NCI-H2196 (cell line): ENCODE results near the gene LRRN1.
"Not testable (repeated sequence)": the region's sequence is repeated elsewhere in the genome, so short reads cannot be mapped to it uniquely, and the experiment has no call there.

Experiments used
- DNase-seq: peaks from one replicate; lab custom pipeline; 2025; ENCODE audit not compliant: unreplicated experiment; lab: John Stamatoyannopoulos, UW

LRRN1 gene

DNA sequence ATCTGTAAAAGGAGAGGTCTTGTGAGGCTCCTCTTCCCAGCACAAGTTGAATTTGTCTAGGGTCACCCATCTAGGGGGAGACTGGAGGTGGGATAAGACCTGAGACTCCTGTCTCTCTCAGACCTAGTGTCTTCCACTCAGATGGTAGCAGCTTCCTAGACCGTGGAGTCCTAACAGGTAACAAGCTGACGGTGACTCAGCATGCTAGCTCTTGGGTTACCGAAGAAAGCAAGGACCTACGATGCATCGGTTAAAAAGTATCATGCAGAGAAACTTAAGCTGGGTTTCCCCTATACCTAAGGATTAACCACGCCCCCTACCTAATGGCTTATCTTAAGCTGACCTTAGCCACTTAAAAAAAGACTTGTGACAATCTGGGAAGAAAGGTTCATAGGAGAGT, 7.6 kb downstream of the LRRN1 start:
- DNase-seq: no peak

DNA sequence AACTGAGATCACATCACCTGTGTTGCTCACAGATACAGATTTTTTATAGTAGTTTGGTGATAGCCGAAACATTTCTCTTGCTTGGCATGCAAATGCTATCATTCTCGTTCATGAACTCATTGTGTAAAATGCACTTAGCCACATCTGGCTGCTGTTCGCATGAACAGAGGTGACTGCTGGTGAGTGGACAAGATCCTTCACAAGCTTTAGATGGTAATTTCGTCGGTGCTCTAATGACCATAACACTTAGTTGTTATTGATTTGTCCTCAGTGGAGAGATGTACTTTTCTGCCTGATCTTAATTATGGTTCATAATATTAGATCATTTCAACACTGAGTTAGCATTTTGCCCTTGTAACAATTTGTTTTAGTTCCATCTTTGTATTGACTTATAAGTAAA, 13.8 kb downstream of the LRRN1 start:
- DNase-seq: no peak

DNA sequence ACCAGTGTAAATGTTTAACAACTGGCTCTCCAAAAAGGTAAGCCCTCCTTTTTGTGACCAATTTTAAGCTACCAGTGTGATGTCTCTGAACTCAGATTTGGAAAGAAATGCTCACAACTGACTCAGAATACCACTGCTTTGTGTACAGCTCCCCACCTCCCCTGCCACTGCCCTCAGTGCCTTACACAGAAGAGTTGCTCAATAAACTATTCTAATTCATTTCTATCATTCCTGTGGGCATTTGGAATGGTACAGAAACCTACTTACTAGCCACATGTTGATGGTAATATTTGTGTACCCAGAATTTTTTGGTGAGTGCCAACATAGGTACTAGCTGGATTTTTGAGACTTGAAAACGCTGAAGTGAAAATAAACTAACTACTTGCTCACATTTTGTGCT, 16.0 kb downstream of the LRRN1 start:
- no peak for DNase-seq

DNA sequence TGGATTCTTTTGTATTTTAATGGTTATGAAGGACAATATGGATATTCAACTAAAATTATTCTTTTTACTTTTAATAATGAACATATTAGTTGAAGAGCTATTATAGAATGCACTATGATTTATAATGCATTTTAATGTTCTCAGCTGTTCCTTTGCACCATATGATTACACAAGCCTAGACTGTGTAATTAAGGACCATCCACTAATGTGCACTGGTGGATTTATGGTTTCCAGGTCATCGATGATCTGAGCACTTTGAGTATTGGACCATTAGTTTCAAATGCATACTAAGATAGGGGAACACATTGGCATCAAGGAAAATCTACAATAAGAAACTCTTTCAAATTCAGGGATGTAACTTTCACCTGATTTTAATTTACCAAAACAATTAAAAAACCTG, 16.8 kb downstream of the LRRN1 start:
- DNase-seq: no peak

DNA sequence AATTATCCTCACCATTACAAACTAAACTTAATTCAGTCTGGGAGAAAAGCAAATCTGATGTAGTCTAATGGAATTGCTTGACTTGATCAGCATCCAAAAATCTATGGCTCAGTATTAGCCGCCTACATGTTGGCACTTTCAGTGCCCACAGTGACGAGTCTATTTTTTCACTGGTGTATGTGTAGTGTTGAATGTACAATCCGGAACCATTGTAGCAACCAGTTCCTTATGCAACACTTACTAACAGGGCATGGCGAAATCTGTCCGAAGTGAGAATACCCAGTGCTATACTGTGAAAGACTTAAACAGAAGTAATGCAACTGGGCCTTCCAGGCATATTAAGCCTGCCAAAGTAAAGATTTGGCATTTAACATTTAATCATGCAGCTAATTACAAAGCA, 18.6 kb downstream of the LRRN1 start:
- no peak for DNase-seq

DNA sequence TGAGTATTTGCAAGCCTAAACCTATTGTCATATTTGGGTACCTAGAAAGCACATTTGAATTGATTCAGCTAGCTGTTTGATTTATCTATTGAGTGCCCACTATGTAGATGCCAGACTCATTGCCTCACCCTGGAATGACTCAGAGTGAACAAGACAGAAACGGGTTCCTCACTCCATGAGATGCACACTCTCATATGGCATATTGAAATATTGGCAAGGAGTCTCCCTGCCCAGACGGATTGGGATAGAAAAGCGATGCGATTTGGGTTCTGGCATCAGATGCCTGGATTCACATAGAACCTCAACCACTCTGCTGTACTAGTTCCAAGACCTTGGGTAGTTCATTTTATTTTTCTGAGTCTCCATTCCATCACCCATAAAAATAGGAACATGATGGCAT, 22.5 kb downstream of the LRRN1 start:
- no peak for DNase-seq

DNA sequence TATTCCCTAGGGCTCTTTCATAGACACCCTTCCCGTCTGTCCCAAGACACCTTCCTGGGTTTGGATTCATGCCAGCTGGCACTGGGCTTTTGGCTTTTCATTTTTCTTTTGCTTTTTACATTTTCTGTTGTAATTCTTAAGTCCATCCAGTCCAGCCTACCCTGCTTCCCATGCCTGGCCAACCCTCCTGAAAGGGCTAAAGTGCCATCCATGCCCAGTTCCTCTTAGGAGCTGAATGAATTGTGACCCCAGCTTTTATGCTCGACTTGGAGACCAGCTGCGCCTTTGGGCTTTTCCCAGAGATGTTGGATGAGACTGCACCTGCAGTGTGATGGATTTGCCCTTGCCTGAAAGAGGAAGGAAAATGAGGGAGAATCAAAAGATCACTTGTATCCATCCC, 25.8 kb downstream of the LRRN1 start:
- no peak for DNase-seq

DNA sequence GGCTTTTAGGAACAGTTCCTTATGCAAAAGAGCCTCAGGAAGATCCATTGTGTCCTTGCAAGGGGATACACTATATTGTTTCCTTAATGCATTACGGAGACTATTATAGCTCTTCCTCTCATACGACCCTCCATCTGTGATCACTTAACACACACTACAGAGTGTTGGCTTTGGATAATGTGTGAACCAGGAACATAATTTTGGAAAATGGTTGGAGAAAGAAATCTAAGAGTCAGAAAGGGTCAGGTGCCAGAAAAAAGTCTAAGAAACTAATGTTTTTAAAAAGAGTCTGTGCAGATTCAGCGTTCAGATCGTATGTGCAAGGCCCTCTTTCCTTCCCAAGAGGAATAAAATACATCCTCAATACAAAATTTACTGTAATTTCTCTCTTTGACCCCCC, 27.3 kb downstream of the LRRN1 start:
- DNase-seq: no peak

DNA sequence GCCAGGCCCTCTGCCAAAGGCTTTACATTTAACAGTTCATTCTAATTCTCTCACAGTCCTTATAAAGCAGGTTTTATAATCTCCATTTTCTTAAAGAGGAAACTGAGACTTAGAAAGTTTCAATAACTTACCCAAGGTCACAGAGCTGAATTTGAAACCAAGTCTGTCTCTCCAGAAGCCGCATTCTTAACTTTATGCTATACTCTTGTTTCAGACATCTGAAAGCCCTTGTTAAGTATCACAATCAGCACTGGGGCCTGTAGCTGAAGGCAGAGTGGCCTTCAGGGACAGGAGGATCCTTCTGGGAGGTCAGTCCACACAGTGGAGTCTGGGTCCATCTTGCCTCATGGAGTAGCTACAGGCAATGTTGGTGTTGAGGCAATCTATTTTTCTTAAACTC, 27.9 kb downstream of the LRRN1 start:
- no peak for DNase-seq

DNA sequence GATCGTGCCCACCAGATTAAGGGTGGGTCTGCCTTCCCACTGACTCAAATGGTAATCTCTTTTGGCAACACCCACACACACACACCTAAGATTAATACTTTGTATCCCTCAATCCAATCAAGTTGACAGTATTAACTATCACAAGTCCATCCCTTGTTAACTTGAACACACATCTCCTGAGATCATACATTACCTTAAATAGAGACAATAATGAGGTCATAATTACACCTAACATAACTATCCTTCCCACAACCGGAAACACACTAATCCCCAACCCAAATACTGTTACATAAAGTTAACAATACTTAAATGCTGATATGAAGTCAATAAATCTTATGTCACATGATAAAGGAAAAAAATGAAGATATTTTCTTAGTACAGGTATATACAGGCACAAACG, 29.2 kb downstream of the LRRN1 start:
- DNase-seq: not testable (repeated sequence)

DNA sequence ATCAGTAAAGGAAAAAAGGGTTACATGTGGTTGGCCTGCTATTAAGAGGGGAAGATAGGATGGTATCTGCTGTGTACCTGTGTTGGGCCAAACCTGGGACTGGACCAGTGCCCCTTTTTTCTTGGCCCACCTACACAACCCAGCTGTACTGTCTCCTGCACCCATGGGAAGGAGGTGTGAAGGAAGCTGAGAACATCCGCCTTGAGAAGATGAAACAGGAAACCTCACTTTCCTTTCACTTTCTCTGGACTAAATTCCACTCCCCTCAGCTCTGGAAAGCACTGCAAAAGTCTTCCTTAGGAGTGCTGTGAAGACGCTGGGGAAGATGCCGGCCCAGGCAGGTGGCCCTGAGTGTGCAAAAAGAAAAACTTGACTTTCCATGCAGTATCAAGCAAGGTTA, 37.6 kb downstream of the LRRN1 start:
- DNase-seq: no peak

DNA sequence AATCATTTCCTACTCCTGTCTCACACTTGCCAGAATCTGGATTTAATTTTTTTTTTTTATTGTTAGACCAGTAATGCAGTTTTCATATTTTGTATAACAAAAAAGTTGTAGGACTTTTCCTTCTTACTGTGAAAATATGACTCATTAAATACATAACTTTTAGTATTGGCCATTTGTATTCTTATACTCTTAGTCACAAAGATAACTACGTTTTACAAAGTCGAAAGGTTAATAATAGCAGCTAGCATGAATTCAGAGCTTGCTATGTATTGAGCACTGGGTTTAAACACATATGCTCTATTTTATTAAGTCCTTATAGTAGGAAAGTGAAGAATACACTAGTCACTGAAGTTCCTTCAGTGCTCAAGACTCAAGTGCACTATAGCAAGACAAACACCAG, 43.1 kb downstream of the LRRN1 start:
- DNase-seq: no peak

DNA sequence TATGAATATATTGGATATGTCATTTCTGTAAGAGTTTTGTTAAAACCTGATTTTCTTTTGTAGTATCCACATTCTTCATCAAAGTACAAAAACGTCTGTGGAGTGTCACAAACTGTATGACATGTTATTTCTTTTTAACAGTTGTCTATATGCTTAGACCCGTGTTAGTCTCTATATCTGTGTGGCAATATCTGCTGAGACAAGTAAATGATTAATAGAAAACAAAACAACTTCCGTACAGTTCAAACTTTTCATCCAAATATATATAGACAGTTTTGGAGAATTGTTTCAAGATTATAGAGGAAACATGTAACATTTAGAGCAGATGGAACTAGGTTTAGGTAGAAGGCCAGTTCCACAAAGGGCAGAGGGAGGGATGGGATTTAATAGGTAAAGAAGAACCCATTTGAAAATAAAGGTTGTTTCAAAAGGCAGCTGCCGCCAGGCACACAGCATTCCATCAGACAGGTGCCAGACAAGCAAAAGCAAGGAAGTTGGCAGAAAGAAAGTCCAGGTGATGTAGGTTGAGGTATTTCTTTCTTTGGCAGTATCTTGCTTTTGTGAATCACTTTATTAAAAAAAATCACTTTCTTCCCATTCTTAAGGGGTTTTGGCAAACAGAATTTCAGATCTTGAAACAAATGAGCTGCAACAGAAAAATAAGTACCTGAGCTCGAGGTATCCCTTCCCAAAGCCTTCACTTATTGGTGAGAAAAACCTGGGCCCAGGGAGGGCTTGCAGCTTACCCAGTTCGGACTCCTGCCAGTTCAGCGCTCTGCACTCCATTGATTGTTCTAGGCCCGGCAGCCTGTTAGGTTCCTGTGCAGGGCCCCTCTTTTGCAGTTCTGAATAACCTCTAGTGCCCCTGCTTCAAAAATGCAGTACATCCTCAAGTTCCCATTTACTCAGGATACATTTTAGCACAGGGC, 49.0 kb downstream of the LRRN1 start:
- no peak for DNase-seq

DNA sequence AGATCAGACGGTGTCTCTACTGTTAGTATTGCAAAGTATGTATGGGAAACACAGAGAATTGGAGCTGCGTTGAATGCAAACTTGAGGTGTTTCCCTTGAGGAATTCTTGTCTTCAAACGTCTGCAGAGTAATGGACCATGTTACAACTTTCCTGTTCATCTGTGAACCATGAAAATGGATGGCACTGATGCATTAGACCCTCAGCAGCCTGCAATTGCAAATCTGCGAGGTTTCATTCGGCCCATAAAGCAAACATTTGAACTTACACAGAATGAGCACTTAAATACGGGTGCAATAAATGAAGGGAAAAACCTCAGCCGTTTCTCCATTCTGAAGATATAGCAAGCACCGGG, 49.7 kb downstream of the LRRN1 start:
- no peak for DNase-seq

DNA sequence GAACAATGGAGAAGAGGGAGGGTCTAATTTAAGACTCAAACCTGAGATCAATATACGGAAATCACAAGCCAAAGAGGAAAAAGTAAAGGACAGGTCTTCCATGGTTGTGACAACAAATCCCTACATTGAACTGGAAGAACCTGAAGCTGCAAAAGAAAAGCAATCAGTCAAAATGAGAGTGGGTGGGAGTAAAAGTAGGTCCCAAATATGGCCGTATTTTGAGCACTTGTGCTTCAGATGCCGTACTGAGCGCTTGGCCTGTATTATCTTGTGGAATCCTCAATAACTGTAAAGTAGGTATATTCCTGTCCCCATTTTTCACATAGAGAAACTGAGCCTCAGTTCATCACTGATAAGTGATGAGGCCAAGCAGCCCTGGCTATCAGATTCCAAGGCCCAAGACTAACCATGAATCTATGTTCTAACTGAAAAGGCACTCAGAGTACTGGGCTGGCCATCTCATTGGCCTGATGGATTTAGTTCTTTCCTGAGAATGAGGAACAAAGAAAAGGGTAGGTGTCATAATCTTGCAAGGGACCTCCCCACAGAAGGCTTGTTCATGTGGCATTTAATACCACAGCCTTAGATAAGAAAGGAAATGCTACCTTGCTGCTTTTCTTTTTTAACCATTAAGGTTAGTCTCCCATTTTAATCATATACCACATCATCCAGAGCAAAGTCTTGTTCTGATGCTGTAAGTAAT, 52.5 kb downstream of the LRRN1 start:
- DNase-seq: no peak

DNA sequence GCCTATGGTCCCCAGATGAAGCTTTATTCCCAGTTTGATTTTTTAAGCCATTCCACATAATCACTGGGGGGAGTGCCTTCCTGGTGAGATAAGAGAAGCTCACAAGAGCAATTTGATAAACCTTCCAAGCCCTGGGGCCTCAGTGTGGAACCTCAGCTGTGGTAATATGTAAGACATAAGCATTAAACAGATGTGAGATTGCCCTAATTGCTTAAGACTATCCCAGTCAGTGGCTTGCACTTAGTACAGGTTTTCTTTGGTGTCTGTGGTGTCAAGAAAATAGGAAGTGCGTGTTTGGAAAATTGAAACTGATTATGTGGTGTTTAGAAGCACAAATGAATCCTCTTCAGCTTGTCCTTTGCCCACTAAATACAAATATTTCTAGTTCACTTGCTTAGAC, 54.3 kb downstream of the LRRN1 start:
- no peak for DNase-seq

DNA sequence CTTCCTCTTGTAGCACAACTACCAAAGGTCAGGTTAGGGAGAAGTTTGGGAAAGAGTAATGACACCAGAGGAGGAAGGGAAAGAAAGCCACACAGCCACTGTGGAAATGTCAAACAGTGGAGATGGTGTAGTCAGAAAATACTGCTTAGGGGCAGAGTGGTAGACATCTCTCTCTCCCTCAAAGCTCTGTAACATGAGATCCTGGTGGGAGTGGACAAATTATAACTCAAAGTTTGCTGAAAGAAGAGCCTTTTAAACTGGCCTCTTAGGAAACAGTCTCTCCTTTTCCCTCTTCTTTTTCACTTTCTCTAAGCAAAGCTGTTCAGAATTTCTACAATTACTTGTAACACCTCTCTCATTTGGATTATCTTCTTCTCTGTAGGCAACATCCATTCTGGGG, 55.8 kb downstream of the LRRN1 start:
- DNase-seq: no peak

DNA sequence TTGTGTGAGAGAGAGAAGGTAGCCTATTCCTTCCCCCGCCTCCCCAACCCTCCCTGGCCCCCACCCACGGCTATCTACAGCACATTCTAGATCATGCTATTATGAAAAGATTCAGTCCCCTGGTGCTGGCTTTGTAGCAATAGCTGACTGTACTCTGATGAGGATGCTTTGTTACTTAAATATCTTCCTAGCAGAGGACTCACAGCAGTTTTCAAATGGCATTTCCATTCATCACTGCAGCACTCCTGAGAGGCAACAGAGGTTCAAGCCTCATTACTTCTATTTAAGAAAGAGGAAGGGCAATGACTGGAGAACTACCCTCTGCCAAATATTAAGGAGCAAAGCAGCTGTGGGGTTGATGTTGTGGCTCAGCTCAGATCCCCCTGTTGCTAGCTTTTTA, 61.0 kb downstream of the LRRN1 start:
- no peak for DNase-seq

DNA sequence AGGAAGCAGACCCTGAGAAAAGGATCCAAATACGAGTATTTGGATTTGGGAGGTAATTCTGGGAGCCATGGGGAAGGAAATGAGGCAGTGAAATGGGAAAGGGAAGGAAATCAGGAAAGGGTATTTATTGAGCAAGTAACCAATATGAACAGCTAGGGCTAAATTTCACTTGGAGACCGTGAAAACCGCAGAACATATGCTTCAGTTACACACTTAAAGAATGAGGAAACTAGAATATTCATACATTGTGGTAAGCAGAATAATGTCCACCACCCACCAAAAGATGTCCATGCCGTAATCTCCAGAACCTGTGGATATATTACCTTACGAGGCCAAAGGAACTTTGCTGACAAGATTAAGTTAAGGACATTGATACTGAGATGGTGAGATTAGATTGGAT, 63.3 kb downstream of the LRRN1 start:
- no peak for DNase-seq

DNA sequence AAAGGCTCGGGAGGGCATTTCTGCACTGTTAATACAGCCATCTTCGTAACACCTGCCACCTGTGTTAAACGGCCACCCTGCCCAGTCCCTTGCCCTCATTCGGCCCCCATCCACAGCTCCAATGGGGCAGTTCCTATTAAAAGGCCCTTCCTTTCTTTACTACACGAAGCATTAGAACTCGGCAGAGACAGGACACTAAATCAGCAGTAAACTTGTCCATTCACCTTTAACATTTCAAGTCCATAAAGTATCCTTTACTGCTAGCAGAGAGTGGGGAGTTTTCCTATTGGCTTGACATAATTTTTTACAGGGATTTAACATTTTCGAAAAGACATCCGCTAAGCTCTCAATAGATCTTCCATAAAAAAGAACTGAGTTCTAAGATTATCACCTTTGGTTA, 76.3 kb downstream of the LRRN1 start:
- DNase-seq: no peak

DNA sequence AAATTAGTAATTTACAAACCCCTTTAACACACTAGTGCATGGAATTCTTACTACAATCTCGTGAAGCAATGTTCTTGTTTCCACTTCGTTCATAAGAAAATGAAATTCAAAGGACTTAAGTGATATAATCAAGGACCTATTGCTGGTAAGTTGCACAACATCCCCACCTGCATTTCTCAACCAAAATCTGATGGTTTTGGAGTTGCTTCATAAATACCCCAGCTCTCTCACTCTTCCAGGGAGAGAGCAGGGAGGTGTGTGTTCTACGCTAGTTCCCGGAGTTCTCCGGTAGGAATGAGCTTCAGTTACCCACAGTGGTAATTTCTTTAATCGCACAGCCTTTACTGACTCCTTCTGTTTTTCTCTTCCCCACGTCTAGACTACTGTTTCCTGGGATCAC, 81.8 kb downstream of the LRRN1 start:
- no peak for DNase-seq

DNA sequence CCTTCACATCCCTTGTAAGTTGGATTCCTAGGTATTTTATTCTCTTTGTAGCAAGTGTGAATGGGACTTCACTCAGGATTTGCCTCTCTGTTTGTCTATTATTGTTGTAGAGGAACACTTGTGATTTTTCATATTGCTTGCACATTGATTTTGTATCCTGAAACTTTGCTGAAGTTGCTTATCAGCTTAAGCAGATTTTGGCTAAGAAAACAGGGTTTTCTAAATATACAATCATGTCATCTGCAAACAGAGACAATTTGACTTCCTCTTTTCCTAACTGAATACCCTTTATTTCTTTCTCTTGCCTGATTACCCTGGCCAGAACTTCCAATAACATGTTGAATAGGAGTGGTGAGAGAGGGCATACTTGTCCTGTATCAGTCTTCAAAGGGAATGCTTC, 88.1 kb downstream of the LRRN1 start:
- DNase-seq: not testable (repeated sequence)

DNA sequence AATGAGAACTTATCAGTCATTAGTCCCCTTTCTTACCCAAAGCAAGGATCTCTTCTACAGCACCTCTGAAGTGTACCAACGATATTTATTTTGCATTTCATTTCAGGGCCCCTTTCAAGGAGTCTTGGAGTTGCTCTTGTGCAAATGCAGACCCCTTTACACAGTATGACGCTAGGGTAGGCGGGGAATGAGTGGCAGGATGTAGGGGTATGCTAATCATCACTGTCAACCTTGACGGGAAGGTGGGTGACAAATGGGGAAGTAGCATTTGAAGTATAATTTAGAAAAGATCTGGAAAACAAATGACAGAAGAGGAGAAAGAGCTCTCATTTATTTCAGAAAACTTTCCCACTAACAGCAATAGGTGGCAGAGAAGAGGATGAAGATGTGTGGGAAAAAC, 94.4 kb downstream of the LRRN1 start:
- DNase-seq: no peak
